GM19395 (cell line): ENCODE measurements around the gene PSMD13.

Experiments used
- ATAC-seq: cut with Tn5 transposase; IDR thresholded peaks from one replicate; pipeline ENCODE4 v1.9.1; 2021; ENCODE audit warnings: mild to moderate bottlenecking, moderate library complexity; ENCODE audit not compliant: unreplicated experiment

PSMD13 gene

DNA sequence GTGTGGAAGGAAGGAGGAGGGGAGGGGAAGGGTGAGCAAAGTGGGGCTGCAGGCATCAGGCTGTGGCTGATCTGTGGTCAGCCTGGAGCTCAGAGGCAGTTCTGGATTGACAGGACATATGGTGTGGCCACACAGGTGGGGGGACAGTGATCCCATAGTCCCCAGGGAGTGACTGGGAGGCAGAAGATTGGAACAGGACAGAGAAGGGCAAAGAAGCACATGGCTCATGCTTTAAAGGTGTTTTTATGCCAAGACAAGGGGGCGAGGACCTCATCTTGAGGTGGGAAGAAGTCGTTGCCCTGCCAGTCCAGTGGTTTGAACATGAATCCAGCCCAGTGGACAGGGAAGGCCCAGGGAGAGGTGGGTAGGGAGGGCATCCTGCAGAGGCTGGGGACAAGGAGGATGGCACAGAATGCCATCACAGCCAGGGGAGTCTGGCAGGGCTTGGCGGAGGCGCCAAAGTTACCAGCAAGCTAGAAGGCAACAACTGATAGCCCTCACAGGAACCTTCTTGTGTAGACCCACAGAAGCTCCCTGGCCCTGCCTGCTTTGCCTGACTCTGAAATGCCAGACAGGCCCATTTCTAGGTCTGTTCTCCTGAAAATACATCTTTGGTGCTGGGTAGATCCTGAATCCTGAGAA is 32.7 kb upstream of the PSMD13 start:
- no peak for ATAC-seq

DNA sequence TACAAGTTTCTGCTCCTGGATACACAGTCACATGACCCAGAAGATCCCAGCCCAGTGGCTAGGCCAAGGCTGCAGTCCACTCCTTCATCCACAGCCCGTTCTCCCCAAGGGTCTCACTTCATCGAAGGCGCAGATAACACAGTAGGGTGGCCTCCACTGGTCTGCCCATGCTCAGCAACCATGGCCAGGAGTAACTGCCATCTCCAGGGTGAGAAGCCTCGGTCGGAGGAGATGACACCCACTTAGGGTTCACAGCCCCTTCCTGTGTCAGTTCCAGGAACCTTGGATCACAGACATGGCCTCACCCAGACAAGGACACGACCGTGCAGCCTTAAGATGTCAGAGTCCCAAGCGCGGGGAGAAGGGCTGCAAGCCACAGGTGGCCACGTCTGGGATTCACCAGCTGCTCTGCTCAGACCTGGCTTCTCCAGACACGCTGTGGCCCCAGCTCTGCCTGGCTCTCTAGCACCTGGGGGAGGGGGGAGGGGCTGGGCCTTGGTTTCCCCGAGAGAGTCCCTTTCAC is 32.1 kb upstream of the PSMD13 start:
- no peak for ATAC-seq

DNA sequence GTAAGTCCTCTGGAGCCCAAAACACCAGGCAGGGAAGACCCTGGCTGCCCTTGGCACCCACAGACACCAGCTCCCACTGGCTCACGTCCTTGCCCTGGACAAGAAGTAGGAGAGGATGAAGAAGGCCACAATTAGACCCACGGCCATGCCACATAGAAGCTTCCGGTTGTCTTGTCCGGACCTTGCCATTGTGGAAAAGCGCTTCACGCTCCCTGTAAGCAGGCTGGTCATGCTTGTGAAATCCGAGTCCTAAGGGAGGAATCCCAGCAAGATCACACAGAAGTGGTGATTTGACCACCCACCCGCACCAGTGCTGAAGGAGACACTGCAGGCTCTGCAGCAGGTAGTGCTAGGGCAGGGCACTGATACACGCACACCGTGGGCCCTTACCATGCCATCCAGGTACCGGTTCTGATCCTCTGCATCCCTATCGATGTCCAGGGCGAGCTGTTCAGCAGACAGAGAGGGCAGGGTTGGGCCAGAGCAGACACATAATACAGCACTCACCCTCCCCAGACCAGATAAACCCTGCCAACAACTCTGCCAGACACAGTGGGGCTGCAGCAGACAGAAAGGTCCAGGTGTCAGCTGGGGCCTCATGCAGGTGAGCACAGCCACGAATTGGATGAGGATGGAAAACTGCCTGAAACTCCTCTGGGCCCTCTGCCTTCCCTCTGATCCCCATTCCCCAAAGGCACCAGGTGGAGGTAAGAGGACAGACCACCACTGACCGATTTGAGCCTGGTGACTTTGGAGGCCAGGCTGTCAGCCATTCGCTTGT is 31.4 kb upstream of the PSMD13 start:
- ATAC-seq: no peak

DNA sequence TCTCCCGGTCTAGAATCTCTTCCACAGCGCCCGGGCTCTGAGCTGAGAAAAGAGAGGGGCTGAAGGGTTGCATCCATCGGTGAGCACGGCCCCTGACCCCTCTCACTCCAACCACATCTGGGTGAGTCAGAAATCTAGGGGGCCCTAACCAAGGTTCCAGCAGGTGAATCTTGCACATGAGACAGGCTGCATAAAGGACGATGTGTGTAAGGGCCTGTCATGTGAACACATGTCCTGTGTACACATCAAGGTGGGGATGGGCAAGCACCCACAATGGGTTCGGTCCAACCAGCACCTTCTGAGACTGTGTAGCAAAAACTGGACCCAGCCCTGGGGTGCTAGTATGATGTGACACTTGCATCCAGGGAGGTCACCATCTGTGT is 30.8 kb upstream of the PSMD13 start:
- ATAC-seq: no peak

DNA sequence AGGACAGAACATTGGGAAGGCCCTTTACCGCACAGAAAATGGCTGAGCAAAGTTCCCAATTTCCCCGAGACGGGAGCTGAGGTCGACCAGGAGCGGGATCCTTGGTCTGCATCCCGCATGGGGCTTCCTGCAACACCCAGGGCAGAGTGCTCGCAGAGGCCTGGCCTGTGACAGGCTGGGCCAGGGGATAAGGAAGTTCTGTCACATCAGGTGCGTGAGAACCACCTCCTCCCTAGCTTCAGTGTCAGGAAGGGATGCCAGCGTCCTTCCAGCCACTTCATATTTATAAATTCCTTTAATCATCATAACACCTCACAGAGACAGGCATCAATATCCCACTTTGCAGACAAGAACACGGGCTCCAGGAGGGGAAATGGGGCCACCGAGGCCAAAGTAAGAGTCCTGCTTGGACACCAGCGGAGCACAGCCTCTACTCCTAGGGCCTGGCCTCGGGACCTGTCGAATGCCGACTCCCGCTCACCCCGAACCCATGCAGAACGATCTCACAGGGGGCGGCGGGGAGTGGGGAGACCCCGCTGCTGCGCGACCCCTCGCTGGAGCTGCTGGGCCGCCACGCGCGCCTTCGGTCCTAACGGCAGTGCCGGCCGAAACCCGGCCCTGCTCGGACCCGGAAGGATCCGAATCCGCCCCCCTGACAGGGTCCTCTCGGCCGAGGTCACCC is 30.1 kb upstream of the PSMD13 start:
- ATAC-seq: peak; percentile 42

DNA sequence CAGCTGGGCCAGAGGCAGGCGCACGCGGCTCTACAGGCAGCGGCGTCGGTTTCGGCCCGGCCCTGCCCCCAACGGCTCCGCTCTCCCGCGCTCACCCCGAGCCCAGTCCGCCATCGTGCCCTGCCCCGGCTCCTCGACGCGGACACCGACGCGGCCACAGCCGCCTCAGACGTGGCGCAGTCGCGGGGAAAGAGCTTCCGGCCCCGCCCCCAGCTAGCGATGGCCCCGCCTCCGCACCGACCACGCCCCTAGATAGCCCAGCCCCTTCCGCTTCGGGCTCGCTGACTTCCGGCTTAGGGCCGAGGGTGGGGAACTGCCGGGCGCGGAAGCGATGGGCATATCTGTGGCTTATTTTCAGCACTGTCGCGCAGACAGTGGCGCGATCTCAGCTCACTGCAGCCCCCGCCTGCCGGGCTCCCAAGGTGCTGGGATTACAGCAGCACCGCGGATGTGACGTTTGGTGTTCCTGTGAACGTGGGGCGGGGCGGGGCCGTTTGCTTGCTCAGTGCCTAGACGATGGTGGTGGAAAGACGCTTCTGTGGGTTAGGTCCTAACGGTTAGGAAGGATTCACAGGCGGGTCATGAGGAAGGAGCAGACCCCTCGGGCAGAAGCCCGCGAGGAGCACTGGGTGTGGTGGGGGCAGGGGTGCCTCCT is 29.4 kb upstream of the PSMD13 start, which contains the start of the genes BET1L and RIC8A:
TSS of gene BET1L (minus strand) at position 192 of the 655 bp plus-strand sequence. CDS start at position 114, 78 bp downstream.
TSS of gene RIC8A (plus strand) at position 501 of the 655 bp plus-strand sequence. CDS start 1,147 bp downstream, outside the sequence.
- peak; percentile 76 for ATAC-seq

DNA sequence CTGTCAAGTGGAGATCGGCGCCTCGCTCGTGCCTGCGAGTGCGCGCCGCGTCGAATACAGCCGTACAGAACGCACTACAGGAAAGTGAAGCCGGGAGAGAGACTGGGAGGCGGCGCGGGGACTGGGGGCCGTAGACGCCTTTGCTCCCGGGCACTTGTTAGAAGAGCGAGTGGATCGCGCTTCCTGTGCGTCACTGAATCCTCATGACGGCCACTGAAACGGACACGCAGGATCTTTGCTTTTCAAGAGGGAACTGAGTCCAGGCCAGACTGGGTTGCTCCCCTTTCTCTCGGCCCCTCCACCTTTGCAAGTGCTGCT is 29.0 kb upstream of the PSMD13 start:
- no peak for ATAC-seq

DNA sequence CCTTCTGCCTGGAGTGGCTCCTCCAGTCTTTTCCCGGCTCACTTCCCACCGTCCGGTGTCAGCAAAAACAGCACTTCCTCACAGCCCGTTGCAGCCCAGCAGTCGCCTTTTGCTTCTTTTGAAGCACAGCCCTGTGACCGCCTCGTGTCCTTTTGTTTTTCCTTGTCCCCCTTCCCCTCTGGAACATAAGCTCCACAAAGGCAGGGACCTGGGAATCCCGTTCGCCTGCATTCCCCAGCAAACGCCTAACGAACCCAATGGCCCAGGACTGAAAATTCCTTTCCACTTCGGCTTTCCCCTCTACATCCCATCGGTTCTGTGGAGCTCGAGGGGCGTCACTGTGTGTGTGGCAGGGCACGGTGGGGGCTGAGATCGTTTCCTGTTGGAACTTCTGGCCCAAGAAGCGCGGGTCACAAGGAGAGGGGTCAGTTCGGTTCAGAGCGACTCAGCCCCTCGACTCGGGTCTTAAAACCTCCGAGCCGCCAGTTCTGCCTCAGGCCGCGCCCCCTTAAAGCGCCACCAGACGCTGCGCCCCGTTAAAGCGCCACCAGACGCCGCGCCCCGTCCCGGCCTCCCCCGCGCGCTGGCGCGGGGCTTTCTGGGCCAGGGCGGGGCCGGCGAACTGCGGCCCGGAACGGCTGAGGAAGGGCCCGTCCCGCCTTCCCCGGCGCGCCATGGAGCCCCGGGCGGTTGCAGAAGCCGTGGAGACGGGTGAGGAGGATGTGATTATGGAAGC is 28.4 kb upstream of the PSMD13 start:
- ATAC-seq: no peak

DNA sequence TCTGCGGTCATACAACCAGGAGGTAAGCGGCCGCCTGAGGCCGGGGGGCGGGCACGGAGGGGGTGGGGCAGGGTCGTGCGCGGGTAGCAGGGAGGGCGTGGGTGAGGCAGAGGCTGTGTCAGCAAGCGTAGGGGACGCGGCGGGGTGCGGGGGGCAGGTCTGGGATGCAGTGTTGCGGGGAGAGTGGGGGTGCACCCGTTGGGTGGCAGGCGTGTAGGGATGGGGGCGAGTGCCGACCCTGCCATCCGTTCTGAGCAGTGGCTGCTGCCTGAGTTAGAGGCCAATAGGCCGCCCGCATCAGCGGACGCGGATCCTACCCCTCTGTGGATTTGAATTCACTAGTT is 27.9 kb upstream of the PSMD13 start:
- no peak for ATAC-seq

DNA sequence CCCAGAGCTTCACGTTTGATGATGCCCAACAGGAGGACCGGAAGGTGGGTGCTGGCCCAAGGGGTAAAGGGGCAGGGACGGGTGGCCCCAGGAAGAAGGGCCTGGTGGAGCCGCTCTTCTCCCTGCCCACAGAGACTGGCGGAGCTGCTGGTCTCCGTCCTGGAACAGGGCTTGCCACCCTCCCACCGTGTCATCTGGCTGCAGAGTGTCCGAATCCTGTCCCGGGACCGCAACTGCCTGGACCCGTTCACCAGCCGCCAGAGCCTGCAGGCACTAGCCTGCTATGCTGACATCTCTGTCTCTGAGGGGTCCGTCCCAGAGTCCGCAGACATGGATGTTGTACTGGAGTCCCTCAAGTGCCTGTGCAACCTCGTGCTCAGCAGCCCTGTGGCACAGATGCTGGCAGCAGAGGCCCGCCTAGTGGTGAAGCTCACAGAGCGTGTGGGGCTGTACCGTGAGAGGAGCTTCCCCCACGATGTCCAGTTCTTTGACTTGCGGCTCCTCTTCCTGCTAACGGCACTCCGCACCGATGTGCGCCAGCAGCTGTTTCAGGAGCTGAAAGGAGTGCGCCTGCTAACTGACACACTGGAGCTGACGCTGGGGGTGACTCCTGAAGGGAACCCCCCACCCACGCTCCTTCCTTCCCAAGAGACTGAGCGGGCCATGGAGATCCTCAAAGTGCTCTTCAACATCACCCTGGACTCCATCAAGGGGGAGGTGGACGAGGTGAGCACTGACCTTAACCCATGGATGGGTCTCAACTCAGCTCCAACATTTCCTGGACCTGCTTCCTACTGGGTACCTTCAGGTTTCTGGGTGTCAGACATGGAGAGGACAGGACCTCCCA is 27.3 kb upstream of the PSMD13 start:
- ATAC-seq: no peak

DNA sequence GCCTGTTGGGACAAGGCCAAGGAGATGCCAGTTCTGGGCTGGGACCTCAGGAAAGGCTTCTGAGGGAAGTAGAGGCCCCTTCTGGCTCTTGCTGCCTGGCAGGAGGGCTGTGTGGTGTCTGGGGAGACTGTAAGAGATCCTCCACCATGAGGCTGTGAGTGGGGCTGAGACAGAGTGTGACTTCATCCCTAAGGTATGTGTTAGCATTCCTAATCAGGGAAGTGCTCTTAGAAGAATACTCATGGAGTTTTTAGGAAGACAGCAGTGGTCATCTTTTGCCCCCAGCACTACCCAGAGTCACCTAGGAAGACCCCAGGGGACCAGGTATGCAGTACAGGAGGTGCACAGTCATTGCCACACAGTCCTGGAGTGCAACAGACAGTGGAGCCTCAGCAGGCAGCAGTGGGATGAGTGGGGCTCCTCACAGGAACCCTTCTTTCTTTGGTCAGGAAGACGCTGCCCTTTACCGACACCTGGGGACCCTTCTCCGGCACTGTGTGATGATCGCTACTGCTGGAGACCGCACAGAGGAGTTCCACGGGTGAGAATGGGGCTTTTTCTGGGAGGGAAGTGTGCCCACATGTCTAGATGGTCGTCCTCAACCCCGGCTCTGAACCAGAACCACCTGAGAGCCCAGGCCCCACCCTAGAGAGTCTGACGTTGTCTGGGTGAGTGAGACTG is 26.5 kb upstream of the PSMD13 start:
- no peak for ATAC-seq

DNA sequence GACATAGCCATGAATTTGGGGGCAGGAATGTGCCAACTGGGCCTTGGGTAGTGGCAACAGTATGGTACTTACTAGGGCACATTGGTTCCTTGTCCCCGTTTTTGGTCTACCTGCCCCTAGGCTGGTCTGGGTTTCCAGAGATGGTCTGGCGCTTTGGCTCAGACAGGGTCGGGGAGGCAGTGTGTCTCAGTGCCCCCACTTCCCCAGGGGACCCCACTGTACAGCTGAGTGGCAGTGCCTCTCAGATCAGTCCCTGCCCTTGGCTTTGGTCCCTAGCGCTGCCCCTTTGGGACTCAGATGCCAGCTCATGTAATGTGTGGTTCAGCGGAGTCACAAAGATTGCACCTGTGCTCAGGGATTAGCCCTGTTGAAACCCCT is 26.0 kb upstream of the PSMD13 start:
- ATAC-seq: no peak

DNA sequence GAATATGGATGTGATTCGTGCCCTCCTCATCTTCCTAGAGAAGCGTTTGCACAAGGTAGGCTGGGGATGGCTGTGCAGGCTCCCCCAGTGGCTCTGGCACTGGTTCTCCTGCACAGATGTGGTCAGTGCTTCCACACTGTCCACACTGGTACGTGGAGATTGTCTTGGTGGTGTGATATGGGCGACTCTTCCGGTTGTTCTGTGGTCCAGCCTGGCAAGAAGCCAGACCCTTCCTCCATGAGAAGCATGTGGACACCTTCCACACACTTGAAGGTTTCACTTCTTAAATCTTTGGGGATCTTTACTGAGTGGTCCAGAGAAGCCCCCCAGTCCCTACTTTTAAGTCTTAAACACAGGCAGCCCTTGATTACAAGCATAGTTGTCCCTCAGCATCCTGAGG is 25.5 kb upstream of the PSMD13 start:
- ATAC-seq: no peak

DNA sequence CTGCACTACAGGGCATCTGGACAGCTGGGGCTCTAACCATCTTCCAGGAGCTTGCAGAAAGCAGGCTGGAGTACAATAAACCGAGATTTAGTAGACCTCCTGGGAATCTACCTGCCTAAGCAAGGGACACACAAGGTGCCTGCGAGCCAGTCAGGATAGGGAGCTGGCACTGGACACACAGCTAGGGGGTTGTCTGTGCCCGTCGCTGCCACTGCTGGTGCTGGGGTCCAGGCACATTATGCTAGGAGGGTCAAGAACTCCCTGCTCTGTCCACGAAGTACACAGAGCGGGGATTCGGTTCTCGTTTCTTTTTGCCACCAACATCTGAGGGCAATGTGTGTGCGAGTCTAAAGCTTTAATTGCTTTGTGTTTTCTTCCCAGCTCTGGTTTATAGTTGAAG is 25.0 kb upstream of the PSMD13 start:
- no peak for ATAC-seq

DNA sequence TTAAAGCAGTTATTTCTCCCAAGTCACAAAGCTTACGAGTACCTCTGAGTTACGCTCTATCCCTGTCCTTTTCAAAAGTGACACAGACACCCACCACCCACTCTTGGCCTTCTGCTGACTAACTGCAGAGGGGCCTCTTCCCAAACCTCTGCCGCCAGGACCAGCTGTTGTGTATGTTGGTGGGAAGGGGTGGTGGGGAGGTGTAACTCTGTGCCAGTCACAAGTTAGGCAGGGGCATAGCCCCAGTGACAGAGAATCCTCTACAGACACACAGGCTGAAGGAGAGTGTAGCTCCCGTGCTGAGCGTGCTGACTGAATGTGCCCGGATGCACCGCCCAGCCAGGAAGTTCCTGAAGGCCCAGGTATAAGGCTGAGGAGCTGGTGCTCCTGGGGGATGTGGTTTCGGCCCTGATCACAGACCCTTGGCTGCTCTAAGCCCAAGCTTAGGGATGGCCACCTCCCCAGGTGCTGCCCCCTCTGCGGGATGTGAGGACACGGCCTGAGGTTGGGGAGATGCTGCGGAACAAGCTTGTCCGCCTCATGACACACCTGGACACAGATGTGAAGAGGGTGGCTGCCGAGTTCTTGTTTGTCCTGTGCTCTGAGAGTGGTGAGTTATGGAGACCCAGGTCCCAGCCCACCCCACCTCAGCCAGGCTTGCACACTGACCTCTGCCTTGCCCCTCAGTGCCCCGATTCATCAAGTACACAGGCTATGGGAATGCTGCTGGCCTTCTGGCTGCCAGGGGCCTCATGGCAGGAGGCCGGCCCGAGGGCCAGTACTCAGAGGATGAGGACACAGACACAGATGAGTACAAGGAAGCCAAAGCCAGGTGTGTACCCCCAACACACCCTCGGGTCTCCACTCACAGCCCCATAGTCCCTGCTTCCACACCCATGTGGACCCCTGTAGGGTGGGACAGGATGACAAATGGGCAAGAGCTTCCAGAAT is 24.4 kb upstream of the PSMD13 start:
- no peak for ATAC-seq

DNA sequence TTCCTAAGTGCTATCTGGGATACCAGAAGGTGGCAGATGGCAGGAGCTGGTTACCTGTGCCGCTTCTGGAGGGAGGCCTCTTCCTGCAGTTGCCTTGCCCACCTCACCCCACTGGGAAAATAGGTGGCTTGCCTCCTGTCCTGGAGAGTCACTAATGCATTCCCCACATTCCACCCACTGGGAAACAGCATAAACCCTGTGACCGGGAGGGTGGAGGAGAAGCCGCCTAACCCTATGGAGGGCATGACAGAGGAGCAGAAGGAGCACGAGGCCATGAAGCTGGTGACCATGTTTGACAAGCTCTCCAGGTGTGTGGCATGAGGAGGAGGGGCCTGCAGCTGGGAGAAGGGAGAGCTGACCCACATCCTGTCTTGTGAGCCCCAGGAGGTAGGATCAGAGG is 23.7 kb upstream of the PSMD13 start:
- ATAC-seq: no peak

DNA sequence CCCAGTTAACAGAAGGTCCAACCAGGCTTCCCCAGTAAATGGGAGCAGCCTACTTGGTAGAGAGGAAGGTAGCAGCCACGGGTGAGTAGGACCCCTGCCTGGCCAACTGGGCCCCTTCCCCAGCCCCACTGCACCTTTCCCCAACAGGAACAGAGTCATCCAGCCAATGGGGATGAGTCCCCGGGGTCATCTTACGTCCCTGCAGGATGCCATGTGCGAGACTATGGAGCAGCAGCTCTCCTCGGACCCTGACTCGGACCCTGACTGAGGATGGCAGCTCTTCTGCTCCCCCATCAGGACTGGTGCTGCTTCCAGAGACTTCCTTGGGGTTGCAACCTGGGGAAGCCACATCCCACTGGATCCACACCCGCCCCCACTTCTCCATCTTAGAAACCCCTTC is 22.7 kb upstream of the PSMD13 start:
- ATAC-seq: no peak

DNA sequence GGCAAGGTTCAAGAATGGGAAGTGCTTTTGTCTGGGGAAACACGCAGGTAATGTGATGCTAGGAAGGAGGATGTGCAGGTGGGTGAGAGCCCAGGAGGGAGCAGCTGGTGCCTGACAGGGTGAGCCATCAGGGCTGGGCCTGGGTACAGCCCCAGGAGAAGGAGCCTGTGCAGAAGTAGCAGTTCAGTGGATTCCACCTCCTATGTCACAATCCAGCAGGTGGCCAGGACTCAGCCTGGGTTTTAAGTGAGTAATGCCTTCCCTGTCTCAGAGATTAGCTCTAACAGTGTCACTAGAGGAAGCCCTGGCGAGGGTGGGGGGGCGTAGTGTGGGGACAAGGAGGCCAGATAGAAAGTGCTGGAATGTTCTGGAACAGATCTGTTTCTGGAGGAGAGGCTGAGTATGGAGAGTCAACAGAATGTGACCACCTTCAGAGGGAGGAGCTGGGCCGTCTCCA is 21.2 kb upstream of the PSMD13 start:
- ATAC-seq: no peak
